Activated naive CD8-positive, alpha-beta T cell treated with anti-CD3 and anti-CD28 coated beads, Interleukin-2, amount 10 ng/mL, durations not matched to agents 7 days and 5 days (primary cell): Measurements from ENCODE around the gene SETD6. TPM values are rescaled to one million over a fixed set of nuclear protein-coding genes. Genes with fewer than 3 reads are reported as not detected.
A peak's percentile ranks its signal among the peaks of the same experiment; 100 is the strongest.

Experiments used
- ATAC-seq: fragments of 150-1000 bp; cut with Tn5 transposase; one replicate; pipeline ENCODE4 v1.10.0; 2021; ENCODE audit warnings: low read depth, moderate library complexity
- POLR2A ChIA-PET: fragments of 350-600 bp; sonication (Branson Sonifier 250); formaldehyde crosslinking; loops from one replicate; lab custom pipeline; 2021; ENCODE audit warnings: antibody characterized with exemption; lab: Charles Lee
- DNase-seq: peaks from one replicate; pipeline ENCODE4 v3.0.0; 2021
- H3K27ac Mint-ChIP-seq: one replicate; pipeline ENCODE4 v1.8.0; 2022; ENCODE audit warnings: mild to moderate bottlenecking, mixed read lengths
- H3K27me3 Mint-ChIP-seq: one replicate; pipeline ENCODE4 v1.8.0; 2022; ENCODE audit warnings: mild to moderate bottlenecking, moderate library complexity, mixed read lengths
- H3K36me3 Mint-ChIP-seq: one replicate; pipeline ENCODE4 v1.8.0; 2021; ENCODE audit warnings: mild to moderate bottlenecking, mixed read lengths
- H3K4me1 Mint-ChIP-seq: one replicate; pipeline ENCODE4 v1.8.0; 2021; ENCODE audit warnings: mixed read lengths
- H3K4me3 Mint-ChIP-seq: one replicate; pipeline ENCODE4 v1.8.0; 2022; ENCODE audit warnings: mild to moderate bottlenecking, moderate library complexity, mixed read lengths
- H3K9me3 Mint-ChIP-seq: one replicate; pipeline ENCODE4 v1.8.0; 2021; ENCODE audit warnings: mixed read lengths
- total RNA-seq, 2 experiments: library from RNA; stranded (reverse); gene quantifications; one replicate each; pipeline ENCODE4 v1.2.3, GENCODE V29; 2021

Gene SETD6
- total RNA-seq, 2 experiments from 2014 or later = 19.1 to 23.5 TPM

- Mint-ChIP-seq H3K4me3 (no peak overlapping the region), H3K36me3 (peaks cover 19% of the 10 kb centered on the region), H3K4me1 (peaks cover 23% of the 10 kb centered on the region), H3K9me3 (no peaks in the 10 kb centered on the region), H3K27me3 (no peaks in the 10 kb centered on the region), H3K27ac (peak overlapping the region; percentile 28)
- POLR2A ChIA-PET = no interaction called here
- ATAC-seq (no peak), DNase-seq (no peak)
Measured at GRCh38 chr16:58518083-58518979, 3.0 kb downstream of the SETD6 start.

- Mint-ChIP-seq H3K4me1 (peaks cover 23% of the 10 kb centered on the region), H3K27ac (no peak overlapping the region), H3K36me3 (peaks cover 19% of the 10 kb centered on the region), H3K27me3 (no peaks in the 10 kb centered on the region), H3K9me3 (no peaks in the 10 kb centered on the region), H3K4me3 (no peak overlapping the region)
- no peak for DNase-seq
- POLR2A ChIA-PET = no interaction called here
- no peak for ATAC-seq
Measured at GRCh38 chr16:58518980-58519368, 3.7 kb downstream of the SETD6 start.

GRCh38 chr16:58519707-58520106 is 4.4 kb downstream of the SETD6 start:
- POLR2A ChIA-PET = no interaction called here
- DNase-seq (no peak), ATAC-seq (no peak)
- Mint-ChIP-seq H3K36me3 (peaks cover 23% of the 10 kb centered on the region), H3K9me3 (no peaks in the 10 kb centered on the region), H3K27me3 (no peaks in the 10 kb centered on the region), H3K27ac (no peak overlapping the region), H3K4me3 (no peak overlapping the region), H3K4me1 (peaks cover 22% of the 10 kb centered on the region)

GRCh38 chr16:58530179-58530578 is 14.9 kb downstream of the SETD6 start:
- ATAC-seq (no peak), DNase-seq (no peak)
- Mint-ChIP-seq H3K9me3 (no peaks in the 10 kb centered on the region), H3K27ac (no peak overlapping the region), H3K27me3 (no peaks in the 10 kb centered on the region), H3K4me3 (no peak overlapping the region), H3K4me1 (no peaks in the 10 kb centered on the region), H3K36me3 (peaks cover 31% of the 10 kb centered on the region)
- POLR2A ChIA-PET = interaction anchor here (0.7 kb wide), 1 partner anchor 97 kb away, joined by 3 read pairs; no protein-coding TSS in a partner anchor

- H3K27ac Mint-ChIP-seq = no peak overlapping the region
- POLR2A ChIA-PET = no interaction called here
Measured at GRCh38 chr16:58532414-58532813, 17.1 kb downstream of the SETD6 start.

GRCh38 chr16:58533751-58534470 is 18.6 kb downstream of the SETD6 start:
- no peak overlapping the region for H3K4me3 Mint-ChIP-seq
- ATAC-seq = no peak
- H3K9me3 Mint-ChIP-seq = no peaks in the 10 kb centered on the region

More at GRCh38 chr16:58532414-58532813, 17.1 kb downstream of the SETD6 start:
- ATAC-seq (no peak), DNase-seq (no peak)
- no peak overlapping the region for H3K4me3 Mint-ChIP-seq
- H3K4me1 Mint-ChIP-seq = peaks cover 2% of the 10 kb centered on the region
- no peaks in the 10 kb centered on the region for H3K27me3 Mint-ChIP-seq
- no peaks in the 10 kb centered on the region for H3K9me3 Mint-ChIP-seq
- peaks cover 31% of the 10 kb centered on the region for H3K36me3 Mint-ChIP-seq

GRCh38 chr16:58535100-58535499 is 19.8 kb downstream of the SETD6 start:
- Mint-ChIP-seq H3K4me3 (no peak overlapping the region), H3K36me3 (peaks cover 43% of the 10 kb centered on the region), H3K9me3 (no peaks in the 10 kb centered on the region), H3K27me3 (no peaks in the 10 kb centered on the region), H3K4me1 (peaks cover 5% of the 10 kb centered on the region), H3K27ac (no peak overlapping the region)
- POLR2A ChIA-PET = no interaction called here
- ATAC-seq = no peak
- no peak for DNase-seq

More at GRCh38 chr16:58533751-58534470, 18.6 kb downstream of the SETD6 start:
- POLR2A ChIA-PET = no interaction called here
- DNase-seq = no peak
- Mint-ChIP-seq H3K27ac (no peak overlapping the region), H3K4me1 (peaks cover 5% of the 10 kb centered on the region), H3K27me3 (no peaks in the 10 kb centered on the region), H3K36me3 (peaks cover 43% of the 10 kb centered on the region)

- Mint-ChIP-seq H3K27me3 (no peaks in the 10 kb centered on the region), H3K4me1 (peaks cover 5% of the 10 kb centered on the region), H3K9me3 (no peaks in the 10 kb centered on the region), H3K27ac (no peak overlapping the region), H3K36me3 (peaks cover 42% of the 10 kb centered on the region), H3K4me3 (no peak overlapping the region)
- POLR2A ChIA-PET = no interaction called here
- DNase-seq = no peak
- no peak for ATAC-seq
Measured at GRCh38 chr16:58536278-58536677, 21.0 kb downstream of the SETD6 start.

- Mint-ChIP-seq H3K4me3 (no peak overlapping the region), H3K4me1 (peaks cover 5% of the 10 kb centered on the region), H3K36me3 (peaks cover 42% of the 10 kb centered on the region), H3K27ac (no peak overlapping the region), H3K27me3 (no peaks in the 10 kb centered on the region), H3K9me3 (no peaks in the 10 kb centered on the region)
- DNase-seq (no peak), ATAC-seq (no peak)
- POLR2A ChIA-PET = no interaction called here
Measured at GRCh38 chr16:58537124-58537906, 22.0 kb downstream of the SETD6 start.

GRCh38 chr16:58541711-58542110 is 26.4 kb downstream of the SETD6 start:
- Mint-ChIP-seq H3K4me3 (no peak overlapping the region), H3K27me3 (no peaks in the 10 kb centered on the region), H3K4me1 (peaks cover 5% of the 10 kb centered on the region), H3K27ac (no peak overlapping the region), H3K9me3 (no peaks in the 10 kb centered on the region), H3K36me3 (peaks cover 45% of the 10 kb centered on the region)
- ATAC-seq (no peak), DNase-seq (no peak)
- POLR2A ChIA-PET = no interaction called here

- no peak for ATAC-seq
- H3K27me3 Mint-ChIP-seq = no peaks in the 10 kb centered on the region
- peaks cover 44% of the 10 kb centered on the region for H3K36me3 Mint-ChIP-seq
- H3K4me1 Mint-ChIP-seq = peaks cover 3% of the 10 kb centered on the region
- H3K4me3 Mint-ChIP-seq = no peak overlapping the region
- no peak for DNase-seq
- POLR2A ChIA-PET = interaction anchor here (0.6 kb wide), 1 partner anchor 48 kb away, joined by 3 read pairs; no protein-coding TSS in a partner anchor
- H3K27ac Mint-ChIP-seq = no peak overlapping the region
- no peaks in the 10 kb centered on the region for H3K9me3 Mint-ChIP-seq
Measured at GRCh38 chr16:58542291-58542690, 27.0 kb downstream of the SETD6 start.

- Mint-ChIP-seq H3K9me3 (no peaks in the 10 kb centered on the region), H3K4me1 (peaks cover 3% of the 10 kb centered on the region), H3K27me3 (no peaks in the 10 kb centered on the region), H3K36me3 (peaks cover 33% of the 10 kb centered on the region), H3K27ac (no peak overlapping the region), H3K4me3 (no peak overlapping the region)
- ATAC-seq = no peak
- POLR2A ChIA-PET = interaction anchor here (0.6 kb wide), 1 partner anchor 14 kb away, joined by 4 read pairs; no protein-coding TSS in a partner anchor
- no peak for DNase-seq
Measured at GRCh38 chr16:58543685-58544084, 28.4 kb downstream of the SETD6 start.

- Mint-ChIP-seq H3K36me3 (peaks cover 27% of the 10 kb centered on the region), H3K4me3 (no peak overlapping the region), H3K27me3 (no peaks in the 10 kb centered on the region), H3K27ac (no peak overlapping the region), H3K4me1 (peaks cover 3% of the 10 kb centered on the region), H3K9me3 (no peaks in the 10 kb centered on the region)
- ATAC-seq = no peak
- POLR2A ChIA-PET = no interaction called here
- no peak for DNase-seq
Measured at GRCh38 chr16:58548378-58548777, 33.1 kb downstream of the SETD6 start.
